H1 (cell line): Measurements from ENCODE around the gene SIGLECL1. TPM values are rescaled to one million over a fixed set of nuclear protein-coding genes. Genes with fewer than 3 reads are reported as not detected.

Experiments
- CTCF ChIA-PET: fragments of 300-600 bp; sonication (Branson Sonifier 250); formaldehyde crosslinking; loops from one replicate; lab custom pipeline; 2021; ENCODE audit not compliant: partially characterized antibody; lab: Charles Lee
- POLR2A ChIA-PET: fragments of 300-600 bp; sonication (Branson Sonifier 250); formaldehyde crosslinking; loops from one replicate; lab custom pipeline; 2021; ENCODE audit warnings: inconsistent platforms; ENCODE audit not compliant: partially characterized antibody; lab: Charles Lee
- DNase-seq, 2 experiments: peaks; one replicate each; pipeline versions ENCODE4 v3.0.0 to v3.0.0-alpha.2; 2010 to 2022; ENCODE audit warnings: low spot score in 2 of 2, low read depth in 1 of 2, mixed read lengths in 1 of 2
- FAIRE-seq: peaks from 2 replicates; lab custom pipeline; 2011; peaks lifted over from hg19 to GRCh38; lab: Jason Lieb, UNC
- H2AFZ ChIP-seq: 2 replicates; pipeline ENCODE4 v1.8.1; 2012; ENCODE audit warnings: low read length, inconsistent platforms
- H2AK5ac ChIP-seq: 2 replicates; pipeline ENCODE4 v1.6.1; 2013; ENCODE audit warnings: low read depth, low read length
- H2BK120ac ChIP-seq: replicated peaks from 2 replicates; pipeline ENCODE3; 2013; ENCODE audit warnings: low read depth, low read length, inconsistent platforms
- H2BK12ac ChIP-seq: 2 replicates; pipeline ENCODE4 v1.6.1; 2013; ENCODE audit warnings: low read depth, low read length
- H2BK15ac ChIP-seq: 2 replicates; pipeline ENCODE4 v1.6.1; 2013; ENCODE audit warnings: low read length
- H2BK20ac ChIP-seq: 2 replicates; pipeline ENCODE4 v1.6.1; 2013; ENCODE audit warnings: low read length
- H2BK5ac ChIP-seq: 2 replicates; pipeline ENCODE4 v1.6.1; 2013; ENCODE audit warnings: low read depth, low read length
- H3K14ac ChIP-seq: 2 replicates; pipeline ENCODE4 v1.6.1; 2013; ENCODE audit warnings: inconsistent platforms; ENCODE audit not compliant: insufficient read length
- H3K18ac ChIP-seq: 2 replicates; pipeline ENCODE4 v1.6.1; 2013; ENCODE audit warnings: low read length; ENCODE audit errors: extremely low read depth
- H3K23ac ChIP-seq: 2 replicates; pipeline ENCODE4 v1.6.1; 2013; ENCODE audit warnings: inconsistent platforms; ENCODE audit not compliant: insufficient read length
- H3K23me2 ChIP-seq: 2 replicates; pipeline ENCODE4 v1.6.1; 2013; ENCODE audit warnings: low read depth, low read length
- H3K27ac ChIP-seq: 2 replicates; pipeline ENCODE4 v1.6.1; 2011; ENCODE audit warnings: low read depth, low read length, inconsistent platforms
- H3K27me3 ChIP-seq, 4 experiments: replicated peaks in 1 of 4; 1 replicate in 1 of 4; 2 replicates in 3 of 4; pipeline versions ENCODE4 v1.6.1 to v1.8.1; 2011 to 2013; ENCODE audit warnings: low read length in 3 of 4, mild to moderate bottlenecking in 3 of 4, inconsistent platforms in 2 of 4, mixed read lengths in 2 of 4, moderate library complexity in 1 of 4; ENCODE audit not compliant: control insufficient read depth in 3 of 4, insufficient read depth in 3 of 4; ENCODE audit errors: extremely low read depth in 1 of 4
- H3K36me3 ChIP-seq, 4 experiments: 2 replicates each; pipeline versions ENCODE4 v1.6.1 to v1.8.1; 2011 to 2013; ENCODE audit warnings: mild to moderate bottlenecking in 4 of 4, low read length in 3 of 4, moderate library complexity in 2 of 4, control low read depth in 1 of 4, inconsistent platforms in 1 of 4; ENCODE audit not compliant: insufficient read depth in 4 of 4, control insufficient read depth in 2 of 4
- H3K4ac ChIP-seq: replicated peaks from 2 replicates; pipeline ENCODE3; 2013; ENCODE audit warnings: low read length, low read depth, mixed read lengths, inconsistent platforms; ENCODE audit not compliant: insufficient read length
- H3K4me1 ChIP-seq, 4 experiments: replicated peaks in 1 of 4; 1 replicate in 1 of 4; 2 replicates in 3 of 4; pipeline versions ENCODE4 v1.6.1 to v1.8.1; 2011 to 2013; ENCODE audit warnings: low read length in 3 of 4, inconsistent platforms in 2 of 4, mixed read lengths in 1 of 4; ENCODE audit not compliant: insufficient read depth in 4 of 4, control insufficient read depth in 3 of 4
- H3K4me2 ChIP-seq, 2 experiments: 2 replicates each; pipeline versions ENCODE4 v1.6.1 to v1.8.1; 2011 to 2013; ENCODE audit warnings: low read depth in 2 of 2, low read length in 2 of 2, control low read depth in 1 of 2, inconsistent platforms in 1 of 2, mild to moderate bottlenecking in 1 of 2; ENCODE audit not compliant: insufficient read depth in 1 of 2
- H3K4me3 ChIP-seq, 4 experiments: fragments of 200-600, 300-600 bp in 1 of 4; sonication (generic), shearing (Covaris generic), sonication (Bioruptor Twin) in 1 of 4; 2 replicates each; pipeline versions ENCODE4 v1.5.1 to v1.8.1; 2011 to 2016; ENCODE audit warnings: low read length in 4 of 4, low read depth in 3 of 4, control low read depth in 2 of 4, inconsistent platforms in 2 of 4, mild to moderate bottlenecking in 2 of 4, mixed read lengths in 1 of 4, moderate library complexity in 1 of 4; ENCODE audit not compliant: insufficient read depth in 2 of 4; ENCODE audit errors: extremely low read depth in 1 of 4
- H3K56ac ChIP-seq: replicated peaks from 2 replicates; pipeline ENCODE3; 2013; ENCODE audit warnings: low read depth, mild to moderate bottlenecking, mixed read lengths, low read length, inconsistent platforms; ENCODE audit not compliant: insufficient read length
- H3K79me1 ChIP-seq: 2 replicates; pipeline ENCODE4 v1.6.1; 2013; ENCODE audit warnings: low read depth, low read length, control low read depth
- H3K79me2 ChIP-seq, 2 experiments: 2 replicates each; pipeline versions ENCODE4 v1.6.1 to v1.8.1; 2012 to 2013; ENCODE audit warnings: low read length in 2 of 2, mild to moderate bottlenecking in 2 of 2, inconsistent platforms in 1 of 2; ENCODE audit not compliant: insufficient read depth in 2 of 2, control insufficient read depth in 1 of 2
- H3K9ac ChIP-seq, 4 experiments: replicated peaks in 1 of 4; 1 replicate in 1 of 4; 2 replicates in 3 of 4; pipeline versions ENCODE4 v1.6.1 to v1.8.1; 2011 to 2013; ENCODE audit warnings: low read depth in 3 of 4, low read length in 3 of 4, control low read depth in 2 of 4, mild to moderate bottlenecking in 2 of 4, moderate library complexity in 2 of 4, inconsistent platforms in 1 of 4; ENCODE audit errors: extremely low read depth in 1 of 4
- H3K9me3 ChIP-seq, 2 experiments: 2 replicates each; pipeline versions ENCODE4 v1.6.1 to v1.8.1; 2012 to 2013; ENCODE audit warnings: mild to moderate bottlenecking in 2 of 2, moderate library complexity in 2 of 2, control low read depth in 1 of 2, inconsistent platforms in 1 of 2, low read depth in 1 of 2, low read length in 1 of 2, mixed read lengths in 1 of 2; ENCODE audit not compliant: insufficient read depth in 2 of 2
- H4K20me1 ChIP-seq, 2 experiments: replicated peaks in 1 of 2; 2 replicates each; pipeline versions ENCODE3 to v1.8.1; 2011 to 2013; ENCODE audit warnings: inconsistent platforms in 2 of 2, low read length in 2 of 2, mild to moderate bottlenecking in 1 of 2; ENCODE audit not compliant: insufficient read depth in 2 of 2, control insufficient read depth in 1 of 2
- H4K5ac ChIP-seq: 2 replicates; pipeline ENCODE4 v1.6.1; 2013; ENCODE audit warnings: low read length, low read depth, mixed read lengths, inconsistent platforms; ENCODE audit not compliant: insufficient read length
- H4K8ac ChIP-seq: 2 replicates; pipeline ENCODE4 v1.8.0; 2013; ENCODE audit warnings: mild to moderate bottlenecking, moderate library complexity, low read length, inconsistent platforms; ENCODE audit not compliant: insufficient read depth; ENCODE audit errors: extremely low read depth
- H4K91ac ChIP-seq: replicated peaks from 2 replicates; pipeline ENCODE3; 2013; ENCODE audit warnings: low read length, mixed read lengths, inconsistent platforms; ENCODE audit not compliant: insufficient read length
- CBX8 ChIP-seq: fragments of 300-800, 300-1000 bp; sonication (generic); IDR thresholded peaks from 2 replicates; pipeline ENCODE4 v1.7.1; 2016; ENCODE audit warnings: low read depth, low read length, borderline replicate concordance
- EGR1 ChIP-seq: IDR thresholded peaks from 2 replicates; pipeline ENCODE4 v1.6.1; 2011; ENCODE audit warnings: low read depth, low read length, borderline replicate concordance
- MAFK ChIP-seq: IDR thresholded peaks from 2 replicates; pipeline ENCODE4 v1.6.1; 2012; ENCODE audit warnings: low read depth, mild to moderate bottlenecking, improper control_type of control experiment, low read length
- NANOG ChIP-seq: IDR thresholded peaks from 2 replicates; pipeline ENCODE4 v1.6.1; 2011; ENCODE audit warnings: low read length, low read depth, mild to moderate bottlenecking, inconsistent platforms; ENCODE audit not compliant: insufficient read depth, poor library complexity, severe bottlenecking
- POLR2AphosphoS5 ChIP-seq: IDR thresholded peaks from 2 replicates; pipeline ENCODE4 v1.6.1; 2011; ENCODE audit warnings: low read depth, low read length
- POU5F1 ChIP-seq: IDR thresholded peaks from 2 replicates; pipeline ENCODE4 v1.6.1; 2011; ENCODE audit warnings: low read depth, mild to moderate bottlenecking, low read length, moderate library complexity
- SIRT6 ChIP-seq: IDR thresholded peaks from one replicate; pipeline ENCODE4 v1.7.1; 2012; ENCODE audit warnings: low read length, inconsistent platforms
- SP4 ChIP-seq: IDR thresholded peaks from 2 replicates; pipeline ENCODE4 v1.6.1; 2012; ENCODE audit warnings: low read length, inconsistent platforms
- SUZ12 ChIP-seq: fragments of 200-600 bp; sonication (generic); IDR thresholded peaks from 2 replicates; pipeline ENCODE4 v1.6.1; 2012; ENCODE audit warnings: mild to moderate bottlenecking, inconsistent platforms, low read length, moderate library complexity, mixed read lengths
- TAF7 ChIP-seq: optimal IDR thresholded peaks from 2 replicates; pipeline ENCODE3; 2011; ENCODE audit warnings: low read depth, mild to moderate bottlenecking, inconsistent platforms, low read length, moderate library complexity, borderline replicate concordance
- WGBS, 2 experiments: shearing (Covaris generic) in 1 of 2; methylation state at CpG; one replicate each; pipeline versions ENCODE4 v1.1.6 to v1.1.7; 2013 to 2015; ENCODE audit warnings: low lambda C conversion rate in 2 of 2, mixed read lengths in 2 of 2, inconsistent platforms in 1 of 2, low coverage in 1 of 2, missing lambda C conversion rate in 1 of 2; ENCODE audit not compliant: insufficient replicate concordance in 2 of 2, insufficient coverage in 1 of 2, insufficient read length in 1 of 2; ENCODE audit errors: extremely low coverage in 1 of 2, missing lambda C conversion rate in 1 of 2; 5-methylcytosine and 5-hydroxymethylcytosine counted together
- polyA plus RNA-seq, 7 experiments: library from polyadenylated mRNA; depleted of rRNA in 3 of 7; stranded (reverse) in 5 of 7; unstranded in 2 of 7; fragments of >200 nt in 5 of 7; fragments of 200-250 nt in 2 of 7; gene quantifications; 1 replicate in 5 of 7; 2 replicates in 1 of 7; 4 replicates in 1 of 7; pipeline versions ENCODE4 v1.2.1 to v1.2.3, GENCODE V29; 2011 to 2013; ENCODE audit warnings: missing spikeins in 2 of 7, mixed read lengths in 2 of 7
- total RNA-seq: library from RNA; stranded (reverse); fragmentation: NEBNext Ultra II Directional; extraction: Animal tissue kit (Norgen Biotek cat#: 25700); gene quantifications from 2 replicates; pipeline ENCODE4 v1.2.1, GENCODE V29; 2021

The SIGLECL1 gene
- total and polyA plus RNA-seq, 2 of the 8 experiments (the other 6 are each of a cell fraction or from before 2014, with no cell fraction given) = not detected

GRCh38 chr19:51263808-51264207, 12.9 kb downstream of the SIGLECL1 start:
- DNase-seq (no peak), FAIRE-seq (no peak)
- Histone ChIP-seq H3K36me3 (no peaks in the 10 kb centered on the region), H3K23ac (no peak overlapping the region), H3K27me3 (no peaks in the 10 kb centered on the region), H3K9me3 (no peaks in the 10 kb centered on the region), H2BK12ac (no peak overlapping the region; the same call in 1 of the 2 replicates), H2AK5ac (no peak overlapping the region), H3K18ac (no peak overlapping the region), H3K4ac (no peak overlapping the region), H2BK120ac (no peak overlapping the region), H2BK5ac (no peak overlapping the region), H3K79me2 (no peaks in the 10 kb centered on the region), H3K9ac (no peak overlapping the region), H2AFZ (no peak overlapping the region), H4K5ac (no peak overlapping the region), H3K27ac (no peak overlapping the region), H2BK15ac (no peak overlapping the region), H3K14ac (no peak overlapping the region), H3K4me3 (no peak overlapping the region), H3K79me1 (no peaks in the 10 kb centered on the region), H2BK20ac (no peak overlapping the region), H3K23me2 (no peaks in the 10 kb centered on the region), H4K91ac (no peak overlapping the region), H3K56ac (no peak overlapping the region), H4K20me1 (no peaks in the 10 kb centered on the region), H3K4me2 (no peak overlapping the region), H3K4me1 (peaks cover 0 to 2% (median under 1%) of the 10 kb centered on the region in 4 experiments; a peak in 4 of 7 replicates), H4K8ac (no peak overlapping the region)
- WGBS, 2 experiments = 93% methylated on average over 4 of the region's 4 CpGs; no CpG with 5 or more reads in 1 of the 2 experiments
- ChIA-PET CTCF (interaction anchor here (0.7 to 1.7 kb wide), 3 partner anchors 30 to 175 kb away, joined by 3 to 4 read pairs (median 4); no protein-coding TSS in a partner anchor), POLR2A (no interaction called here)
- TF ChIP-seq NANOG (no peak), POU5F1 (no peak), SP4 (no peak), MAFK (no peak), EGR1 (no peak), SIRT6 (no peak), SUZ12 (no peak), POLR2AphosphoS5 (no peak), CBX8 (no peak), TAF7 (no peak)
